Activated T-helper 1 cell treated with anti-CD3 and anti-CD28 coated beads, Interleukin-12 subunit alpha, Interleukin-12 subunit beta, Interleukin-2, Interleukin-4 antibody, amounts not matched to agents 30 ng/mL and 10 ng/mL and 1 ng/mL, durations not matched to agents 14 hours and 24 hours and 36 hours (primary cell): ENCODE measurements around the gene ULK4. TPM values are rescaled to one million over a fixed set of nuclear protein-coding genes. Genes with fewer than 3 reads are reported as not detected.
"Not testable (repeated sequence)": the region's sequence is repeated elsewhere in the genome, so short reads cannot be mapped to it uniquely, and the experiment has no call there.

Source experiments
- DNase-seq: peaks from one replicate; pipeline ENCODE4 v3.0.0; 2021; ENCODE audit warnings: low spot score
- H3K27ac Mint-ChIP-seq: one replicate; pipeline ENCODE4 v1.8.0; 2021; ENCODE audit warnings: mild to moderate bottlenecking, mixed read lengths
- H3K27me3 Mint-ChIP-seq: one replicate; pipeline ENCODE4 v1.8.0; 2022; ENCODE audit warnings: mild to moderate bottlenecking, moderate library complexity, mixed read lengths; ENCODE audit not compliant: insufficient read depth
- H3K36me3 Mint-ChIP-seq: one replicate; pipeline ENCODE4 v1.8.0; 2021; ENCODE audit warnings: low read depth, mixed read lengths
- H3K4me1 Mint-ChIP-seq: one replicate; pipeline ENCODE4 v1.8.0; 2021; ENCODE audit warnings: low read depth, mixed read lengths
- H3K4me3 Mint-ChIP-seq: one replicate; pipeline ENCODE4 v1.8.0; 2021; ENCODE audit warnings: mild to moderate bottlenecking, moderate library complexity, mixed read lengths
- H3K9me3 Mint-ChIP-seq: one replicate; pipeline ENCODE4 v1.8.0; 2021; ENCODE audit warnings: mixed read lengths
- intact Hi-C: fragments of 100-400 bp; cut with micrococcal nuclease; formaldehyde crosslinking; loops from one replicate; pipeline ENCODE4 v1.15.1; 2024
- total RNA-seq: library from RNA; stranded (reverse); gene quantifications from 2 replicates; pipeline ENCODE4 v1.2.3, GENCODE V29; 2022

ULK4 gene
- total RNA-seq, 1 donor from 2014 or later = 7.3 TPM

DNA sequence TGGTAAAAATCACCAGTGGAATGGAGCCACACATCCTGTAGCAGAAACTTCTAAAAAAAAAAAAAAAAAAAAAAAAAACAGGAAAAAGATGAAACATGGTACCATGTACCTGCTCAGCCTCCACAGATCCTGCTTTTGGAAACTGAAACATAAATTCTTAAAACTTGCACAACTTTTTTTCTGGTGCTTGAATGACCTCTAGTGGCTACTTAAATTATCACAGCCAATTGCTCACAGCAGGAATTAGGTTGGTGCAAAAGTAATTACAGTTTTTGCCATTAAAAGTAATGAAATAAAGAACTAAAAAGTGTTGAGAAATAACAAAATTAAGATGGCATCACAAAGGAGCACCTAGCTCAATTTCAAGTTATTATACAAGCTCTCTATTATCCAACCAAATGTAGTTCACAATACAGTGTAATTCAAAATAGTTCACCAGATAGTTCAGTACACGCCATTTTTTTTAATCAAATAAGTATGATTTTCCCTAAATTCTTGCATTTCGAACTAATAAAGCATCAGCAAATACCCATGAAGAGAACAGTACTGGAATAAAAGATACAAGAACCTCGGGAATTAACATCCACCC lies 80.6 kb downstream of the ULK4 start:
- intact Hi-C loops = loop anchor here (1.0 to 5.0 kb wide), 5 partner anchors 684 to 1689 kb away; partner anchors contain the start of gene CTNNB1
- H3K27me3 Mint-ChIP-seq = peaks cover 1% of the 10 kb centered on the region
- no peak overlapping the region for H3K4me3 Mint-ChIP-seq
- no peaks in the 10 kb centered on the region for H3K36me3 Mint-ChIP-seq
- no peaks in the 10 kb centered on the region for H3K4me1 Mint-ChIP-seq
- no peak for DNase-seq
- H3K9me3 Mint-ChIP-seq = no peaks in the 10 kb centered on the region
- H3K27ac Mint-ChIP-seq = no peak overlapping the region

- intact Hi-C loops = loop anchor here (5.0 kb wide), 2 partner anchors 683 to 1688 kb away; partner anchors contain the start of gene CTNNB1
- no peak for DNase-seq
- Mint-ChIP-seq H3K4me1 (no peaks in the 10 kb centered on the region), H3K4me3 (no peak overlapping the region), H3K27ac (no peak overlapping the region), H3K36me3 (no peaks in the 10 kb centered on the region), H3K9me3 (no peaks in the 10 kb centered on the region), H3K27me3 (peaks cover 1% of the 10 kb centered on the region)
Observed at GRCh38 chr3:41880387-41880786, 81.5 kb downstream of the ULK4 start.

DNA sequence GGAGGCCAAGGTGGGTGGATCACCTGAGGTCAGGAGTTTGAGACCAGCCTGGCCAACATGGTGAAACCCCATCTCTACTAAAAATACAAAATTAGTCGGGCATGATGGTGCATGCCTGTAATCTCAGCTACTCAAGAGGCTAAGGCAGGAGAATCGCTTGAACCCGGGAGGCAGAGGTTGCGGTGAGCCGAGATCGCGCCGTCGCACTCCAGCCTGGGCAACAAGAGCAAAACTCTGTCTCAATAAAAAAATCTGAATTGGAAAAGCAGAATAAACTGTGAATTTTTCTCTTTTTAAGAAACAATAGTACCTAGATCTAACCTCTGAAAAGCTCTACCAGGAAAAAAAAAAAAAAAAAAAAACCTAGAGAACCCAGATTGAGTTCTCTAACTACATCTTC lies 84.2 kb downstream of the ULK4 start:
- H3K36me3 Mint-ChIP-seq, H3K27ac Mint-ChIP-seq, H3K4me3 Mint-ChIP-seq, H3K9me3 Mint-ChIP-seq, DNase-seq, intact Hi-C loops, H3K4me1 Mint-ChIP-seq, H3K27me3 Mint-ChIP-seq: not testable (repeated sequence)

DNA sequence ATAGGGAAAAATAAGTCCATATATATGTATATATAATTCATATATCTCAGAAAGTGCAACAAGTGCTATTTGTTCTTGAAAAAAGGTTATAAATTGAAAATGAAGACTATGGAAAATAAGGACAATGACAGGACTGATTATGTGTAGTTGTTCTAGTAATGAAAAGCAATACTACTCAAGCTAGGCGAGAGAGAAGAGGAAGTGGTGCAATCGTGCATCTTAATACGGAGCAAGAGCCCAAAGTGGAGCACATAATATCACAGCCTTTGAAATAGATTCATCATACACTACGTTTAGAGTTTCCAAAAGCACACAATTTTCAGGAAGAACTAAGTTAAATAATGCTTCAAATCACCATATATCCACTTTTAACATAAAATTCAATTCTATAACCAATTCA lies 87.9 kb downstream of the ULK4 start:
- intact Hi-C loops = no loop called here
- Mint-ChIP-seq H3K36me3 (no peaks in the 10 kb centered on the region), H3K27me3 (no peaks in the 10 kb centered on the region), H3K27ac (no peak overlapping the region), H3K4me3 (no peak overlapping the region), H3K4me1 (no peaks in the 10 kb centered on the region), H3K9me3 (no peaks in the 10 kb centered on the region)
- no peak for DNase-seq

DNA sequence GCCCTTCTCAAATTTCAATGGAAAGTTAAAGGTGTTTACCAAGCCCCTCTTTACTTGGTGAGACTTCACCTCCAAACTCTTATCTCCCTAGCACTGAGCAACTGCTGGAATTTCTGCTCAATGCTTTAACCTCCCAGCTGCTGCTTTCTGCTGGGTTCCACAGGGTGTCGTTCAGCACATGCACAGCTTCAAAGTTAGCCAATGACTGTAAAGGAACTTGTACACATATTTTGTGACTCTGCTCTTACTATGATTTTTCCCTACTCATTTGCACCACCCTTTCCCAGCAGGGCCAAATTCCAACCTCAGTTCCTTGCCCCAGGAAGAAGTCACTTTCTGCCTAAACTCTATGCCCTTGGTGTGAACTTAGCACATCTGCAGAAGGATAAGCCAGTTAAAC lies 89.7 kb downstream of the ULK4 start:
- Mint-ChIP-seq H3K4me1 (no peaks in the 10 kb centered on the region), H3K27me3 (no peaks in the 10 kb centered on the region), H3K36me3 (no peaks in the 10 kb centered on the region), H3K4me3 (no peak overlapping the region), H3K9me3 (no peaks in the 10 kb centered on the region), H3K27ac (no peak overlapping the region)
- DNase-seq = no peak
- intact Hi-C loops = no loop called here

DNA sequence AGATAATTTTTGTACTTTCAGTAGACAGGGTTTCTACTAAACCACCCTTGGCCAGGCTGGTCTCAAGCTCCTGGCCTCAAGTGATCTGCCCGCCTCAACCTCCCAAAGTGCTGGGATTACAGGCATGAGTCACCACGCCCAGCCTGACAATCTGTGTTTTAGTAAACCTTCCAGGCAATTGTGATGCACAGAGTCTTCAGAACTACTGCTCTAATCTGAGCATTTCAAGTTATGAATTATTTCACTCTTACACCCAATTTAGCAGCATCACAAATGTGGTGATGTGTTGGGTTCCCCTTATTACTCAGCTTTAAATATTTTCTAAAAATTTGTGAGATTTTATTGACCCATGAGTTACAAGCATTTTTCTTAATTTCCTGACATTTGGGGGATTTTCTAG lies 94.4 kb downstream of the ULK4 start:
- Mint-ChIP-seq H3K36me3 (no peaks in the 10 kb centered on the region), H3K4me3 (no peak overlapping the region), H3K4me1 (no peaks in the 10 kb centered on the region), H3K27ac (no peak overlapping the region), H3K9me3 (no peaks in the 10 kb centered on the region), H3K27me3 (no peaks in the 10 kb centered on the region)
- no peak for DNase-seq
- intact Hi-C loops = no loop called here

- H3K4me1 Mint-ChIP-seq = no peaks in the 10 kb centered on the region
- no peak overlapping the region for H3K4me3 Mint-ChIP-seq
- H3K9me3 Mint-ChIP-seq = no peaks in the 10 kb centered on the region
- H3K27ac Mint-ChIP-seq = no peak overlapping the region
- no peak for DNase-seq
- H3K36me3 Mint-ChIP-seq = no peaks in the 10 kb centered on the region
- intact Hi-C loops = no loop called here
- no peaks in the 10 kb centered on the region for H3K27me3 Mint-ChIP-seq
Observed at GRCh38 chr3:41866298-41866697, 95.6 kb downstream of the ULK4 start.

DNA sequence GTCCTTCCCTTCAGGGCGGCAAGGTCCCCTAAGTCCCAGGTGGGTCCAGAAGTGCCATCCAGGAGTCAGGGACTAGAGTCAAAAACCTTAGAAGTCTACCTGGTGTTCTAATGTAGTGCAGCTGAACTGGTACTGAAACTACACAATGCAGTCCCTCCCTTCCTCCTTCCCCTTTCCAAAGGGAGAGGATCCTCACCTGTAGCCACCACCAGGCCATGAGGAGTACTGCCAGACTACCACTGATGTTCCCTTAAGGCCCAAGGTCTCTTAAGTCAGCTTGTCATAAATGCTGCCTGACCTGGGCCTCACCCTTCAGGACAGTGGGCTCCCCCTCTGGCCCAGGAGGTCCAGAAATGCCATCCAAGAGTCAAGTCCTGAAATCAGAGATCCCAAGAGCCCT lies 98.9 kb downstream of the ULK4 start:
- Mint-ChIP-seq H3K4me1 (no peaks in the 10 kb centered on the region), H3K27ac (no peak overlapping the region), H3K9me3 (peaks cover 7% of the 10 kb centered on the region), H3K27me3 (no peaks in the 10 kb centered on the region), H3K36me3 (peaks cover 2% of the 10 kb centered on the region), H3K4me3 (no peak overlapping the region)
- DNase-seq = no peak
- intact Hi-C loops = no loop called here

DNA sequence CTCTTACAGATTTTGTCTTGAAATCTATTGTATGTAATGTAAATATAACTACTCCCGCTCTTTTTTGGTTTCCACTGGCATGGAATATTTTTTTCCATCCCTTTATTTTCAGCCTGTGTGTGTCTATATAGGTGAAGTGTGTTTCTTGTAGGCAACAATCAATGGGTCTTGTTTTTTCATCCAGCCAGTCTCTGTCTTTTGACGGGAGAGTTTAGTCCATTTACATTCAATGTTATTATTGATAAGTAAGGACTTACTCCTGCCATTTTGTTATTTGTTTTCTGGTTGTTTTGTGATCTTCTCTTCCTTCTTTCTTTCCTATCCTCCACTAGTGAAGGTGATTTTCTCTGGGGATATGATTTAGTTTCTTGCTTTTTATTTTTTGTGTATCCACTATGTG lies 101.4 kb downstream of the ULK4 start:
- H3K36me3 Mint-ChIP-seq, H3K27me3 Mint-ChIP-seq, DNase-seq, H3K27ac Mint-ChIP-seq, intact Hi-C loops, H3K4me3 Mint-ChIP-seq, H3K9me3 Mint-ChIP-seq, H3K4me1 Mint-ChIP-seq: not testable (repeated sequence)

- intact Hi-C loops = no loop called here
- H3K4me3 Mint-ChIP-seq = no peak overlapping the region
- H3K36me3 Mint-ChIP-seq = peaks cover 2% of the 10 kb centered on the region
- H3K27ac Mint-ChIP-seq = no peak overlapping the region
- H3K4me1 Mint-ChIP-seq = no peaks in the 10 kb centered on the region
- no peaks in the 10 kb centered on the region for H3K27me3 Mint-ChIP-seq
- H3K9me3 Mint-ChIP-seq = no peaks in the 10 kb centered on the region
- no peak for DNase-seq
Observed at GRCh38 chr3:41854956-41855355, 106.9 kb downstream of the ULK4 start.

DNA sequence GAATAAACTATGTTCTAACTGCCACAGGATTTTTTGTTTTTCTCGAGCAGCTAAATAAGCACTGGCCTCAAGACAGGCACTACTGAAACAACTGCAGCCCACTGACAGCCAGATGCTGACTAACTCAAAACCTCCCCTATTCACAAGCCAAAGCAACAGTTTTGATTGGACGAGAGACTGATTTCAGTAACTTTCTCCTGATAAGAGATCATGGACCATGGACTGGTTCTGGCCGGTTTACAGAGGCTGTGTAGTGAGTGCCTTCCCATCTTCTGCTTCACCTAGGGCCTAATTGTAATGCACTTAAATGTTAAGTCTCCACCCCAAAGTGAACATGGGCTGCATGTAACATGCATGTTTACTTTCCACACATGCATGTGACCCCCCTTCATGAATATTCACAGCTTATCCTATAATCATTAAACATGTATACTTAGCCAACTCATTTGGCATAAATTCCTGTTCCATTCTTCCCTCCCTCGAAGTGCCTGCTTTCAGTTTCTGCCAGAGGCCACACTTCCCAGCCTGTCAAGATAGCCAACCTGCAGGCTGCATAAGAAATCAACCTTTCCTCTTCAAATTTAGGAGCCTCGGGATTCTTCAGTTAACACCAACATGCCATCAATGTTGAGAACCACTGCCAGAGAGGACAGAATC lies 108.2 kb downstream of the ULK4 start:
- no peaks in the 10 kb centered on the region for H3K27me3 Mint-ChIP-seq
- H3K36me3 Mint-ChIP-seq = peaks cover under 1% of the 10 kb centered on the region
- DNase-seq = no peak
- peaks cover 8% of the 10 kb centered on the region for H3K4me1 Mint-ChIP-seq
- no peak overlapping the region for H3K4me3 Mint-ChIP-seq
- no peaks in the 10 kb centered on the region for H3K9me3 Mint-ChIP-seq
- H3K27ac Mint-ChIP-seq = no peak overlapping the region
- intact Hi-C loops = no loop called here

DNA sequence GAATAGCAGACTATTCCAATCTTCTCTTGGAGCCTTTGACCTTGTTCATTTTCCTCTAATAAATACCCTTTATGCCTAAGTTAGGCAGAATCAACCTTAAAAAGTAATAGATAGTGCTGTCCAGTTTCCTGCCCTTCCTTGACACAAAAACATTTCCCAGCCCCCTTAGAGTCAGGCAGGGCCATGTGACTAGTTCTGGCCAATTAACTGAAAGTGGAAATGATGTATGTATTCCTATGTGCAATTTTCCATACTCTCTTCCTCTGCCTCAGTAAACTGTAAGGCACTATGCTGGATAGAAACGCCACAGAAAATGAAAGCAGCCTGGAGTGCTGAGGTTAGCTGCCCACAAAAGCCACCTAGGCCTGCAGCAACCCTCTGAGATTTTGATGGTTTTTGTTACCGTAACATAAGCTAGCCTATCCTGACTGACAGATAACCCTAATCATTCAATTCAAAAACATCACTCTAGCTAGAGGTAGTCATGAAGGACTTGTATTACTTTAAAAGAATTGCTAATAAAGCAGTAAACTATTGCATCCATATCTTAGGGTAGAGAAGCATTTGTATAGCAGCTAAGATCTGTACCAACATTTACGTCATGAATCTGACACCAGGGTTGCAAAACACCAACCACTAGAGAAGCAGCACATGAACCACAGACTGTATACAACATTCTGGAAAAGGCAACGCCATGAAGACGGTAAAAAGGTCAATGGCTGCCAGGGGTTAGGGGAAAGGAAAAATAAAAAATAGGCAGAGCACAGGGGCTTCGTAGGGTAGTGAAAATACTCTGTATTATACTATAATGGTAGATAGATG lies 112.9 kb downstream of the ULK4 start:
- Mint-ChIP-seq H3K36me3 (no peaks in the 10 kb centered on the region), H3K4me1 (peaks cover 15% of the 10 kb centered on the region), H3K27me3 (no peaks in the 10 kb centered on the region), H3K4me3 (no peak overlapping the region), H3K9me3 (no peaks in the 10 kb centered on the region), H3K27ac (no peak overlapping the region)
- intact Hi-C loops = no loop called here
- DNase-seq = no peak

DNA sequence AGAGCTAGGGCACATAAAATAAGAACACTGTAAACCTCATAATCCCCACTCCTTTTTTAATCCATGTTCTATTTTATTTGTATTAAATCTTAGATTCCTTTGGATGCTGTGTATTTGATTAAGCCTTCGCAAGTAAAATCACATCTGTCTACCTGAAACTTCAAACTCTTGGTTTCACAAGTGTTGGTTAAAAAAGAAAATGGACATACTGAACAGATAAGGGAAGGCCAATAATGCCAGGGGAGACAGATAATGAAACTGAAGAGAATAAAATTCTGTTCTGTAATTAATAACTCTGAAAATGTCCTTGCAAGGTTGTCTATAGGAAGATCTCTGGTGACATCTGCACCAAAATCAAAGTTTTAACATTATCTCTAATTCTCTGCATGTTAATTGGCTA lies 114.2 kb downstream of the ULK4 start:
- Mint-ChIP-seq H3K27ac (no peak overlapping the region), H3K4me1 (peaks cover 15% of the 10 kb centered on the region), H3K9me3 (peaks cover 10% of the 10 kb centered on the region), H3K27me3 (no peaks in the 10 kb centered on the region), H3K36me3 (no peaks in the 10 kb centered on the region), H3K4me3 (no peak overlapping the region)
- intact Hi-C loops = no loop called here
- no peak for DNase-seq
